Heart left ventricle (tissue), 16 donors: ENCODE results near the gene SLC37A4. TPM values are rescaled to one million over a fixed set of nuclear protein-coding genes. Genes with fewer than 3 reads are reported as not detected.
"Not testable (repeated sequence)": the region's sequence is repeated elsewhere in the genome, so short reads cannot be mapped to it uniquely, and the experiment has no call there.

Source experiments
- ATAC-seq, 4 donors: fragments of 200-7000 bp; cut with Tn5 transposase; one replicate each; pipeline ENCODE4 v1.9.1; 2020 to 2022; ENCODE audit warnings: moderate library complexity in 4 of 4, mild to moderate bottlenecking in 3 of 4, moderate number of reproducible peaks in 1 of 4
- DNase-seq, 5 donors: peaks; one replicate each; pipeline ENCODE4 v3.0.0-alpha.2; 2020
- H3K27ac ChIP-seq, 12 donors: fragments of 200-600 bp; sonication (generic) in 4 of 12; one replicate each; pipeline versions ENCODE4 v1.5.0 to v1.8.0; 2016 to 2022; ENCODE audit warnings: mild to moderate bottlenecking in 2 of 12
- H3K27me3 ChIP-seq, 9 donors: fragments of 200-600 bp; sonication (generic) in 2 of 9; one replicate each; pipeline versions ENCODE4 v1.5.1 to v1.8.0; 2016 to 2022; ENCODE audit warnings: mild to moderate bottlenecking in 3 of 9
- H3K36me3 ChIP-seq, 9 donors: fragments of 200-600 bp; sonication (generic) in 2 of 9; one replicate each; pipeline versions ENCODE4 v1.5.0 to v1.8.0; 2018 to 2022; ENCODE audit warnings: mild to moderate bottlenecking in 2 of 9
- H3K4me1 ChIP-seq, 12 donors: fragments of 200-600 bp; sonication (generic) in 4 of 12; one replicate each; pipeline versions ENCODE4 v1.5.0 to v1.8.0; 2016 to 2022; ENCODE audit warnings: mild to moderate bottlenecking in 3 of 12
- H3K4me3 ChIP-seq, 12 donors: fragments of 200-600 bp; sonication (generic) in 4 of 12; one replicate each; pipeline versions ENCODE4 v1.5.0 to v1.8.0; 2017 to 2022; ENCODE audit warnings: mild to moderate bottlenecking in 9 of 12, moderate library complexity in 4 of 12
- H3K9me3 ChIP-seq, 12 donors: fragments of 200-600 bp; sonication (generic) in 4 of 12; one replicate each; pipeline versions ENCODE4 v1.5.0 to v1.8.0; 2016 to 2022; ENCODE audit warnings: mild to moderate bottlenecking in 1 of 12
- CTCF ChIP-seq, 12 donors: fragments of 200-600 bp; sonication (generic) in 4 of 12; IDR thresholded peaks; one replicate each; pipeline versions ENCODE4 v1.5.0 to v1.8.0; 2018 to 2022; ENCODE audit warnings: antibody characterized with exemption in 12 of 12, mild to moderate bottlenecking in 5 of 12
- POLR2A ChIP-seq, 2 donors: fragments of 450-650 bp; IDR thresholded peaks; one replicate each; pipeline ENCODE4 v1.6.1; 2017; ENCODE audit warnings: antibody characterized with exemption in 2 of 2, mild to moderate bottlenecking in 2 of 2, moderate library complexity in 2 of 2
- WGBS, 4 donors: extraction: QIAGEN DNeasy Blood & Tissue Kit in 2 of 4; methylation state at CpG; one replicate each; pipeline versions ENCODE4 v1.1.5 to v1.1.7; 2013 to 2018; 5-methylcytosine and 5-hydroxymethylcytosine counted together
- intact Hi-C, 10 donors: fragments of 100-400 bp; cut with DNase I; formaldehyde crosslinking; loops; one replicate each; pipeline versions ENCODE4 v1.11.1 to v1.14.2; 2022
- polyA plus RNA-seq, 2 donors: library from polyadenylated mRNA; stranded (reverse); fragments of 200-250 nt; gene quantifications; one replicate each; pipeline ENCODE4 v1.2.3, GENCODE V29; 2013
- total RNA-seq, 9 donors: library from RNA; depleted of rRNA in 2 of 9; stranded (reverse); fragments of >200 nt in 2 of 9; fragmentation: NEBNext Ultra II Directional in 3 of 9; extraction: Animal tissue kit (Norgen Biotek cat#: 25700) in 3 of 9; gene quantifications; one replicate each; pipeline versions ENCODE4 v1.1.0 to v1.2.4, GENCODE V29; 2016 to 2023
- donor health status: ischemic (EF 13 %, LVEDD 7.1; RV severe dilation, severe dysfunction).
- donor health status: healthy with polysubstance abuse.
- donor health status: DM: no; HTN: yes; CAD: no.
- donor health status: DM: no; HTN: no; CAD: no.
- donor health status: ischemic (EF 25% LVEDD 6.9; RV normal size, moderate dysfunction).
- donor health status: ischemic (EF 25% LVEDD 5.7; RV mildly dilated, moderate dysfunction).
- donor health status: healthy.
- donor health status: DM: yes; HTN: yes; CAD: no.
- donor health status: ischemic (EF 35%, LVEDD 5.7; RV mildly dilated, moderate dysfunction).
- donor health status: nonischemic (EF 11% LVEDD 7.7; RV severe dilation, severe dysfunction).
- donor health status: DM: yes; HTN: yes; CAD: no.
- donor health status: PGD.
- donor health status: ischemic (EF 29% LVEDD 5.4; RV normal size, mild dysfunction).
- donor health status: nonischemic (EF 23%, LVEDD 6.1; RV moderate dilation, normal function).

SLC37A4 gene
- total and polyA plus RNA-seq, 11 donors: 4.5 to 18.5 (median 7.7) TPM

- Histone ChIP-seq H3K4me1 (peaks cover 0 to 23% (median 17%) of the 10 kb centered on the region in 12 donors), H3K36me3 (peaks cover 0 to 33% (median 24%) of the 10 kb centered on the region in 9 donors), H3K27me3 (no peaks in the 10 kb centered on the region), H3K9me3 (no peaks in the 10 kb centered on the region), H3K27ac (peak overlapping the region in 11 of 12 donors; percentile 72 to 91 (median 85)), H3K4me3 (peak overlapping the region; percentile 53 to 95 (median 87))
- 16 to 19% (median 17%) methylated on average over 22 of the region's 22 CpGs for WGBS, 4 donors
- no peak for TF ChIP-seq CTCF (IDR thresholded peaks at IDR 0.05)
- no peak for TF ChIP-seq POLR2A (IDR thresholded peaks at IDR 0.05)
- peak in 1 of 5 donors; percentile 38 for DNase-seq
- ATAC-seq: peak; percentile 12 to 32 (median 22)
- intact Hi-C loops: no loop called here
These were observed 33.6 kb downstream of the SLC37A4 start for GRCh38 chr11:118996926-118997626.

GRCh38 chr11:118991486-118992038, 39.1 kb downstream of the SLC37A4 start:
- H3K4me3 ChIP-seq, H3K4me1 ChIP-seq, H3K9me3 ChIP-seq, DNase-seq, ATAC-seq, H3K27me3 ChIP-seq, H3K27ac ChIP-seq, H3K36me3 ChIP-seq, intact Hi-C loops: not testable (repeated sequence)
- WGBS, 4 donors: 95 to 97% (median 96%) methylated on average over 11 to 44 of the region's 44 CpGs

GRCh38 chr11:118988280-118988679, 42.4 kb downstream of the SLC37A4 start:
- DNase-seq (no peak), ATAC-seq (no peak)
- H3K27me3 ChIP-seq: no peaks in the 10 kb centered on the region
- no peaks in the 10 kb centered on the region for H3K9me3 ChIP-seq
- 89 to 97% (median 94%) methylated on average over 5 of the region's 5 CpGs for WGBS, 4 donors
- H3K4me3 ChIP-seq: no peak overlapping the region
- no peaks in the 10 kb centered on the region for H3K4me1 ChIP-seq
- no peaks in the 10 kb centered on the region for H3K36me3 ChIP-seq
- intact Hi-C loops: no loop called here
- TF ChIP-seq CTCF (IDR thresholded peaks at IDR 0.05): no peak
- TF ChIP-seq POLR2A (IDR thresholded peaks at IDR 0.05): no peak
- H3K27ac ChIP-seq: no peak overlapping the region

- H3K27ac ChIP-seq: no peak overlapping the region
- peaks cover 0 to 12% (median 4%) of the 10 kb centered on the region in 12 donors for H3K4me1 ChIP-seq
- WGBS, 4 donors: 74 to 100% (median 88%) methylated on average over 1 to 2 of the region's 2 CpGs
- H3K4me3 ChIP-seq: no peak overlapping the region
- no peaks in the 10 kb centered on the region for H3K36me3 ChIP-seq
- H3K27me3 ChIP-seq: no peaks in the 10 kb centered on the region
- TF ChIP-seq CTCF (IDR thresholded peaks at IDR 0.05) (no peak), POLR2A (IDR thresholded peaks at IDR 0.05) (no peak)
- no peak for DNase-seq
- ATAC-seq: no peak
- intact Hi-C loops: no loop called here
- no peaks in the 10 kb centered on the region for H3K9me3 ChIP-seq
These were observed 45.9 kb downstream of the SLC37A4 start for GRCh38 chr11:118984825-118985224.

GRCh38 chr11:118984337-118984736, 46.3 kb downstream of the SLC37A4 start:
- H3K27me3 ChIP-seq, H3K4me3 ChIP-seq, H3K27ac ChIP-seq, ATAC-seq, H3K9me3 ChIP-seq, intact Hi-C loops, DNase-seq, H3K36me3 ChIP-seq: not testable (repeated sequence)
- peaks cover 0 to 14% (median 4%) of the 10 kb centered on the region in 12 donors for H3K4me1 ChIP-seq
- 50 to 62% (median 56%) methylated on average over 8 of the region's 8 CpGs for WGBS, 4 donors
